ENCODE results near the gene SCYGR3.

The SCYGR3 gene

GRCh38 chr2:227614740-227615139 is at the start of gene SCYGR3:
Gene SCYGR3, minus strand, starts transcription at chr2:227614840. Its CDS starts 0 bp downstream, at chr2:227614840.
- no peak for DNase-seq

GRCh38 chr2:227661827-227662226 is 47.2 kb upstream of the SCYGR3 start:
- DNase-seq = no peak

DNA sequence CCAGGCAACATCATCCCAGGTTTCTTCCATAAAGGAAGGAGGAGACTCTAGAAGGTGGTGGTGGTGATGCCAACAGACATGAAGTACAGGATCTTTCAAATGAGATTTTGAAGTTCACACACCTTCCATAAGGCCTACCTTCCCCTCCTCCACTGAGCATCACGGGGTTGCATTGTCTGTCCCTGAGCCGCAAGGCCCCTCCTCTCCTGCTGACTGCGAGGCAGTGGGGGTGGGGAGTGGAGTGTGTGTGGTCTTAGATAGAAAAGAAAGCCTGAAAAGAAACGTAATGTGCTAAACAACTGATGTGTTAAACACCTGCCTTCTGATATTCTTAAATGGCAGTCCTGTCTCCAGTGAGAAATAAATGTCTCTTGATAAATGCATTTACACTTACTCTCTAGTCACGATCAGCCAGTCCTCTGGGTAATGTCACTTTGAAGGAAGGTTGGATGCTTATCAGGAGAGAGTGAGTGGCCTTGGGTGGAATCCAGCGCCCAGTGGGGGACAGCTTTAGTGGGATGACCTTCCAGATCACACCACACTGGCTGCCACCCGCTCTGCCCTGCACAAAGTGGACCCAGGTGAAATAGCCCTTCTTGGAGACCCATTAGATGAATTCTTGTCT is 46.5 kb upstream of the SCYGR3 start:
- no peak for DNase-seq

GRCh38 chr2:227657199-227657845 is 42.7 kb upstream of the SCYGR3 start:
- no peak for DNase-seq

DNA sequence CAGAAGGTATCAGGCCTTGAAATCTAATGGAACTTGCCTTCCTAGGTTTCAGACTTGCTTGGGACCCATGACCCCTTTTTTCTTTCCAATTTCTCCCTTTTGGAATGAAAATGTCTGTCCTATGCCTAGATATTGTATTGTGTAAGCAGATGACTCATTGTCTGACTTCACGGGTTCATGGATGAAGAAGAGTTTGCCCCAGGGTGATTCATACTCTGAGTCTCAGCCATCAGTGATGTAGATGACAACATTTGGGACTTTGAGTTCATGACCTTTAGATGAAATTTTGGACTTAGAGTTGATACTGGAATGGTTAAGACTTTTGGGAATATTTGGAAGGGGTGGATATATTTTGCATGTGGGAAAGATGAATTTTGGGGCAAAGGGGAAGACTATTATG is 40.8 kb upstream of the SCYGR3 start:
- DNase-seq = no peak

DNA sequence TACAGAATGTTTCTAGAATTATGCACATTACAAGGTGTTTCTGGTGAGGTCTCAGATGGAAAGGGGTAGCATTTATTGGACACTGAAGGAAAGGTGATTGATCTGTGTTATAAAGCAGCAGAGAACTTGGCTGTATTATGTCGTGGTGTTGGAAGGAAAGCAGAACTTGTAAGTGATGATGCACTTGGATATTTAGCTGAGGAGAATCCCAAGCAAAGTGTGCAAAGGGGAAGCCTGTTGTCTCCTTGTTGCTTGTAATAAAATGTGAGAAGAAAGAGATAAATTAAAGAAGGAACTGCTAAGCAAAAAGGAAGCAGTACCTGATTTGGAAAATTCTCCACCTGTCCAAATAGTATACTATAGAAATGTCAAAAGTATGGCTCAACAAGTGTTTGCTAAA is 39.8 kb upstream of the SCYGR3 start:
- DNase-seq = no peak

DNA sequence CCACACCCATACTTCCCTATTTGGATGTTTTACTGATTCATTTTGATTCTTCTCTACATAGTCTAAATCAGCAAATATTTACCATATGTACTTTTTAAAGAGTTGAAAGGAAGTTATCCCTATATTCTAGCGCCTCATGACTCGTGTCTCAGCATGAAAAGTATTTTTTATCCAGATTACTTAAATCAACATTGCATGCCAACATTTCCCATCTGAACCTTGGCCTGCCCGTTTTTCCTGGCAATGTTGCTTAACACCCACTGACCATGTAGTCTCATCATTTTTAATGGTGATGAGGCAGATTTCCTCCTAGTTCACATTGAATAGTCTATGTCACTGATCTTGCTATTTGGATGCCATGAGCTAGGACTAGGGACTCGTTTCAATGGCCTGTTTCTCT is 38.8 kb upstream of the SCYGR3 start:
- DNase-seq = no peak

- DNase-seq = no peak
Measured at GRCh38 chr2:227643990-227644551, 29.4 kb upstream of the SCYGR3 start.

- DNase-seq = no peak
Measured at GRCh38 chr2:227642656-227643055, 28.0 kb upstream of the SCYGR3 start.

GRCh38 chr2:227634201-227634600 is 19.6 kb upstream of the SCYGR3 start:
- no peak for DNase-seq

DNA sequence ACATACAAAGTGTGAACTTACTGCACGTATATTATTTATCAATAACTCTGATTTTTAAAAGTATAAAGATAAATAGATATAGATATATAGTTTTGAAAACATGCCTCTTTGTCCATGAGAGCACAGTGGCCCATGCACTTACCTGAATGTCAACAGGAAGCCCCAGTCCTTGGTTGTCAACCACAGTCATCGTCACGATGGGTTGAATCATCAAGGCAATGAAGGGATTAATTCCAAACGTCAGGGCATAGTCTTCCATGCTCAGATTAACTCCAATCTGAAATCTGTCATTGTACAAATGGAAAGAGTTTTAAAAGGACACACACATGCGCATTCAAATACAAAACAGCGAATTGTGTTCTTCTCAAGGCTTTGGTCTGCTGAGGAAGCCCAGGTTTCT is 18.2 kb upstream of the SCYGR3 start:
- DNase-seq = no peak

- no peak for DNase-seq
Measured at GRCh38 chr2:227630322-227630721, 15.7 kb upstream of the SCYGR3 start.

GRCh38 chr2:227629435-227629834 is 14.8 kb upstream of the SCYGR3 start:
- no peak for DNase-seq

- no peak for DNase-seq
Measured at GRCh38 chr2:227627769-227628168, 13.1 kb upstream of the SCYGR3 start.

DNA sequence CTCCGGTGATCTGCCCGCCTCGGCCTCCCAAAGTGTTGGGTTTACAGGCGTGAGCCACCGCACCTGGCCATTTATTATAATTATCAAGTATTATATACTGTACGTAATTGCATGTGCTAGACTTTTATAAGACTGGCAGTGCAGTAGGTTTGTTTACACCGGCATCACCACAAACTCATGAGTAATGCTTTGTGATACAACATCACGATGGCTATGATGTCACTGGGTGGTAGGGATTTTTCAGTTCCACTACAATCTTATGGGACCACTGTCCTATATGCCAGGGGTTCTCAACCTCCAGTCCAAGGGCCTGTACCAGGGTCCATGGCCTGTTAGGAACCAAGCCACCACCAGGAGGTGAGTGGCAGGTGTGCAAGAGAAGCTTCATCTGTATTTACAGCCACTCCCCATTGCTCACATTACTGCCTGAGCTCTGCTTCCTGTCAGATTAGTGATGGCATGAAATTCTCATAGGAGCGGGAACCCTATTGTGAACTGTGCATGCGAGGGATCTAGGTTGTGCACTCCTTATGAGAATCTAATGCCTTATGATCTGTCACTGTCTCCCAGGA is 12.0 kb upstream of the SCYGR3 start:
- DNase-seq = no peak

GRCh38 chr2:227625420-227625819 is 10.8 kb upstream of the SCYGR3 start:
- no peak for DNase-seq

DNA sequence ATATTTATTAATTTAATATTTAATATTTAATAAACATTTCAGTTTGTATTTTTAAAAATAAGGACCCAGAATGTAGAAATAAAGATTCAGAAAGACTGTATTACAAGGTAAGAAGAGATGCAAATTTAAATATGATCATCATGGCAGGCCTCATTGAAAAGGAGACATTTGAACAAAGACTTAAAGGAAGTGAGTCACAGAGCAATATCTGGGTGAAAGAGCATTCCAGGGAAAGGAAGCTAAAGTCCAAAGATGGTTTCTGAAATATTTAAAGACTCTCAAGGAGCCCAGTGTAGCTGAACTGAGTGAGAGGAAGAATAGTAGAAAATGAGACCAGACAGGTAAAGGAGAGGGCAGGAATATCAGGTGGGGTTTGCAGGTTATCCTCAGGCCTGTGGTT is 8.6 kb upstream of the SCYGR3 start:
- no peak for DNase-seq

GRCh38 chr2:227617316-227618230 is 2.9 kb upstream of the SCYGR3 start, which contains the start of gene SCYGR4:
Gene SCYGR4, plus strand, starts transcription at chr2:227617498. Its CDS starts 0 bp downstream, at chr2:227617498.
- no peak for DNase-seq

DNA sequence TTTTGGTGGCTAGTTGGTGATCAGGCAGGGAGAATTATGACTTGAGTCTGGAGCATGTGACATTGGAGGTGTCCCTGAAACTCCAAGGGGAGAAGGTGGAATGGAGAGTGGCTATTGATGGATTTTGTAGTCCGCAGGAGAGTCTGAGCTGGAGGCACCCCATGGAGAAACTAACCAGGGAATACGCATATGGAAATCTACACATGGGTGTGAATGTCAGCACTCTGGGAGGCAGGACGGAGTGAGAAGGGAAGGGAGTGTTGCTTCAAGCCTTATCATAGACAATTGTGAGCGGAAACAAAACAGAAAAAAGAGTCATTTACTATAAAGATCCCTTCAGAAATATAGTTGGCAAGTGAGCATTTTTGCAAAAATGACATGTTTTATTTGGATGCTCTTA is 2.0 kb upstream of the SCYGR3 start:
- no peak for DNase-seq

- DNase-seq = no peak
Measured at GRCh38 chr2:227615906-227616305, 1.3 kb upstream of the SCYGR3 start.

DNA sequence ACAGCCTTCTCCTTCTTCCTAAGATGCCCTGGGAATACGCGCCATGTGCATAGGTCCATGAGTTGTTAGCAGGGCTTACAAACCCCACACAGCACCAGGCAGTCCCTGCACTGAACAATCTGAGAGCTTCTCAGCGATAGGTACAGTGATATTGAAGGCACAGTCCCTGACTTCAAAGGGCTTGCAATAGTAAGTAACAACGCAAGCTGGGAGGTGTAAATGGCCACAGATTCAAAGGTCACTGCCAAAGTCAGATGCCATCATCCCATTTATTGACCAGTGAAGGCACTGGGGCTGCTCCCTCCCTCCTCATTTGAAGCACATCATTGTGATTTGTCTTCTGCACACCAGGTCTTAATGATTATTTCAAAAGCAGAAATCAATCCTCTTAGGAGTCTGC is 541 bp upstream of the SCYGR3 start:
- no peak for DNase-seq

DNA sequence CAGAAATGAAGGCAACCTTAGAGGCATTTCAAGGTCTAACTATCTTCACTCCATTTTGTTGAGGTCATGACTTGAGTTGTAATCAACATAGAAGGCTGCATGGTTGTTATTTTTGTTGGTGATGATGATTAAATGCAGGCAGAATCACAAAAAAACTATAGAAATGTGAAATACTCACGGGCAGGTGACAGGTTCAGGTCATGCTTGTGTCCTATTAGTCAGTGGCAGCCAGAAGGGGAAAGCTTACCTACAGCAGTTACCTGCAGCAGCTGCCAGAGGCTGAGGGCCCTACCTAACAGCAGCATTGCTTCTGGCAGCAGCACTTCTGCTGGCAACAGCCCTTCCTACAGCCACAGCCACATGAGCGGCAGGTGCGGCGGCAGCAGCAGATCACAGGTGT is 394 bp downstream of the SCYGR3 start:
- DNase-seq = no peak

DNA sequence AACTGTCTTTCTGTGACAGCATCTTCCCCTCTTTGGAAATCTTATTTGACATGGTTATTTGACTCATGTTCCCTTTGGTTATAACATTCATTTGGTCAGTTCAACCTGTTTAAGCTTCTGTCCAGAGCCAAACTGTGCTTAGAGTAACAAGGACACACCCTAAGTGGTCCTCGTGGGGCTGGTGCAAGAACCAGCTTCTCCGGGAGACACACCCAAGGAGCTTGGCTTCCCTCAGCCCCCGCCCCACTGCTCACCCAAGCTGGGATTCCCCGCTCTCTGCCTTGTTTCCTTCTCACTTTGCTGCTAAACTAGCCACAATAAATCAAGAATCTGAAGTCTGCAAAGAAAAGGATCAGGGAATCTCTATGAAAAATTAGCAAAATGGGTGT is 1.4 kb downstream of the SCYGR3 start:
- DNase-seq = no peak
